Effector memory CD4-positive, alpha-beta T cell (primary cell): ENCODE results near the gene CCS.
"Not testable (repeated sequence)": the region's sequence is repeated elsewhere in the genome, so short reads cannot be mapped to it uniquely, and the experiment has no call there.

Source experiments
- DNase-seq, 3 donors: peaks; one replicate each; pipeline ENCODE4 v3.0.0-alpha.2; 2020
- H3K27ac ChIP-seq: 2 replicates; pipeline ENCODE4 v1.7.0; 2013; ENCODE audit warnings: mild to moderate bottlenecking, low read length, moderate library complexity; ENCODE audit not compliant: insufficient read depth, poor library complexity, severe bottlenecking
- H3K27me3 ChIP-seq: replicated peaks from 2 replicates; pipeline ENCODE4 v1.7.0; 2013; ENCODE audit warnings: mild to moderate bottlenecking, low read length; ENCODE audit not compliant: insufficient read depth, control insufficient read depth, poor library complexity, severe bottlenecking
- H3K36me3 ChIP-seq: 2 replicates; pipeline ENCODE4 v1.7.0; 2013; ENCODE audit warnings: mild to moderate bottlenecking, low read length, moderate library complexity; ENCODE audit not compliant: control insufficient read depth, insufficient read depth
- H3K4me1 ChIP-seq: 2 replicates; pipeline ENCODE4 v1.7.0; 2013; ENCODE audit warnings: low read length, mild to moderate bottlenecking; ENCODE audit not compliant: control insufficient read depth, insufficient read depth, poor library complexity, severe bottlenecking
- H3K4me3 ChIP-seq: 2 replicates; pipeline ENCODE4 v1.7.0; 2013; ENCODE audit warnings: low read length, low read depth, mild to moderate bottlenecking; ENCODE audit not compliant: insufficient read depth, poor library complexity, severe bottlenecking
- H3K9me3 ChIP-seq: 2 replicates; pipeline ENCODE4 v1.7.0; 2013; ENCODE audit warnings: mild to moderate bottlenecking, low read length, moderate library complexity; ENCODE audit not compliant: control insufficient read depth

The CCS gene

DNA sequence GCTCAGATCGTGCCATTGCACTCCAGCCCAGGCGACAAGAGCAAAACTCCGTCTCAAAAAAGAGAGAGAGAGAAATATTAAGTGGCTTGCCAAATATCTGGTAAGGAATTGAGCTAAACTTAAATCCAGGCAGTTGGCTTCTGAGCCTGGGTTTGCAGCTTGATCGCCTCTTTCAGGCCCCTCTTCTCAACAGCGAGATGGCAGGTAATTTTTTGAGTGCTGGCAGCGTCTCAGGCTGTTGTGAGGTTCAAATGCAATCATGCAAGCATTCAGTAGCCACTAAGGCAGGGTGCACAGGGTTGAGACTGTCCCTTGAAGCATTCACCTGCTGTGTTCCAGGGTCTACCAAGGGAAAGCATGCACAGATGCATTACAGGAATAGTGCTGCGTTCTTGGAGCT lies 23.9 kb upstream of the CCS start:
- no peak overlapping the region for H3K27ac ChIP-seq
- DNase-seq: no peak
- H3K36me3 ChIP-seq: no peaks in the 10 kb centered on the region
- H3K4me3 ChIP-seq: no peak overlapping the region
- no peaks in the 10 kb centered on the region for H3K27me3 ChIP-seq
- no peaks in the 10 kb centered on the region for H3K9me3 ChIP-seq
- peaks cover 5% of the 10 kb centered on the region for H3K4me1 ChIP-seq

DNA sequence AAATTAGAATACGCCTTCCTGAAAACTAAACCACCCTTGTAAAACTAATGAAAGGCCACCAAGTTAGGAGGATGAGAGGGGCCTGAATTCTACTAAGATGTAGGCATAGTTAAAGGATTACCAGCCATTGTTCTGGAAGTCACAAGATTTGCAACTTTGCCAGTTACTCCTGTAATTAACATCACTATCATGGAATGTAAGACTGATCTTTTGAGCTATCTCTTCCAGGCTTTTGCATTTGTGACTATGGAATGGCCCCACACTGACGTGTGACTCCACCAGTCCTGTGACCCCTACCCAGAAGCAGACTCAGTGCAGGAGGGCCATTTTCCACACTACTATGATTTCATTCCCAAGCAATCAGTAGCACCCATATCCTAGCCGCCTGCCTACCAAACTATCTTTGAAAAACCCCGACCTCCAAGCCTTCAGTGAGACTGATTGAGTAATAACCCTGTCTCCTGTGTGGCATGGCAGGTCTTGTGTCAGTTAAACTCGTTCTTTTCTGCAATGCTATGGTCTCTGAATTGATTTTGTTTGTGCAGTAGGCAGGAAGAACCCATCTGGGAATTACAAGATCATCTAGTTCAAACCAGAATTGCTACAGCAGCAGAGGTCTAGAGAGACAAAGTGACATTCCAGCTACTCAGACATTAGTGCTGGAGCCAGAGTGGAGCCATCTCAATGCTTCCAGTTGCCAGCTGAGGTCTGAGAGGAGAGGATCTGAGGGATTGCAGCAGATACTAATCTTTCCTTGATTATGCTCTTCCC lies 22.7 kb upstream of the CCS start:
- Histone ChIP-seq H3K27ac (no peak overlapping the region), H3K4me1 (peaks cover 5% of the 10 kb centered on the region), H3K27me3 (no peaks in the 10 kb centered on the region), H3K9me3 (no peaks in the 10 kb centered on the region), H3K36me3 (no peaks in the 10 kb centered on the region), H3K4me3 (no peak overlapping the region)
- no peak for DNase-seq

DNA sequence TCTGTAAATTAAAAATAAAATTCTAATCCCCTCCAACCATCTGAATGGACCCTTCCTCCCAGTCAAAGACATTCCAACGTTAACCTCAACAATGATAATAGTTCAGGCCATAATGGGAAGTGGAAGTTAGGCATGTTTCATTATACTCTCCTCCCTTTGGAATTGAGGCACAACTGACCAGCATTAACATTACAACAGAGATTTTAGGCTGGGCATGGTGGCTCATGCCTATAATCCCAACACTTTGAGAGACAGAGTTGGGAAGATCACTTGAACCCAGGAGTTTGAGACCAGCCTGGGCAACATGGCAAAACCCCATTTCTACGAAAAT lies 22.2 kb upstream of the CCS start:
- Histone ChIP-seq H3K4me3 (no peak overlapping the region), H3K27ac (no peak overlapping the region), H3K9me3 (no peaks in the 10 kb centered on the region), H3K27me3 (no peaks in the 10 kb centered on the region), H3K36me3 (no peaks in the 10 kb centered on the region), H3K4me1 (peaks cover 5% of the 10 kb centered on the region)
- DNase-seq: no peak

DNA sequence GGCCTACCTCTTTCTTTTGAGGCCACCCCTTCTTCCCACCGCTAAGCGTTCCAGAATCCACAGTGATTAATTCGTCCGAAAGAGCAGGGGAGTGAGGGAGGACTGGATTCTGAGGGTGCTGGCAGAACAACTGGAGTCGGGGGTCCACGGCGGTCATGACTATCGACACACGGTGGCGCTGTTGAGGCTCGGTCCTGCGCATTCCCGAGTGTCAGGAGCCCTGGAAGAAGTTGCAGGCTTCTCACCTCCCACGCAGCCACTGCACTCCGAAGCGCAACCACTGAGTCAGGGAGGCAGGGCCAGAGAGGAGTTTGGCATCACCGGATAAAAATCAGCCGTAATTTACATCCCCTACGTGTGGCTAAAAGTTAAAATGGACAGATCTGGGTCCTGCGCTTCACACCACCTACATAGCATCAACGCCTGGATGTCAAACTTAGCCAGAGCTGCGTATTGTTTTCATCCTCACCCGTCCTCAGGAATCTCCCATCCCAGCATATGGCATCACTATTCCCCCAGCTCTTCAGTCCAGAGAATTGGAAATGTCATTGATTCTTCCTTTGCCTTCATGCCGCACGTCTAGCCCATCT lies 13.9 kb upstream of the CCS start:
- Histone ChIP-seq H3K27ac (no peak overlapping the region), H3K4me1 (peaks cover 6% of the 10 kb centered on the region), H3K27me3 (no peaks in the 10 kb centered on the region), H3K9me3 (peaks cover 2% of the 10 kb centered on the region), H3K36me3 (no peaks in the 10 kb centered on the region), H3K4me3 (no peak overlapping the region)
- DNase-seq: peak; percentile 54 to 68 (median 55)

GRCh38 chr11:66580803-66581202 lies 12.2 kb upstream of the CCS start:
- H3K4me1 ChIP-seq: peaks cover 6% of the 10 kb centered on the region
- no peak overlapping the region for H3K27ac ChIP-seq
- no peak overlapping the region for H3K4me3 ChIP-seq
- no peaks in the 10 kb centered on the region for H3K27me3 ChIP-seq
- H3K36me3 ChIP-seq: no peaks in the 10 kb centered on the region
- H3K9me3 ChIP-seq: peaks cover 2% of the 10 kb centered on the region
- no peak for DNase-seq

GRCh38 chr11:66581261-66581660 lies 11.7 kb upstream of the CCS start:
- H3K27ac ChIP-seq: no peak overlapping the region
- no peaks in the 10 kb centered on the region for H3K36me3 ChIP-seq
- no peak for DNase-seq
- no peak overlapping the region for H3K4me3 ChIP-seq
- peaks cover 6% of the 10 kb centered on the region for H3K4me1 ChIP-seq
- H3K27me3 ChIP-seq: no peaks in the 10 kb centered on the region
- H3K9me3 ChIP-seq: peaks cover 2% of the 10 kb centered on the region

DNA sequence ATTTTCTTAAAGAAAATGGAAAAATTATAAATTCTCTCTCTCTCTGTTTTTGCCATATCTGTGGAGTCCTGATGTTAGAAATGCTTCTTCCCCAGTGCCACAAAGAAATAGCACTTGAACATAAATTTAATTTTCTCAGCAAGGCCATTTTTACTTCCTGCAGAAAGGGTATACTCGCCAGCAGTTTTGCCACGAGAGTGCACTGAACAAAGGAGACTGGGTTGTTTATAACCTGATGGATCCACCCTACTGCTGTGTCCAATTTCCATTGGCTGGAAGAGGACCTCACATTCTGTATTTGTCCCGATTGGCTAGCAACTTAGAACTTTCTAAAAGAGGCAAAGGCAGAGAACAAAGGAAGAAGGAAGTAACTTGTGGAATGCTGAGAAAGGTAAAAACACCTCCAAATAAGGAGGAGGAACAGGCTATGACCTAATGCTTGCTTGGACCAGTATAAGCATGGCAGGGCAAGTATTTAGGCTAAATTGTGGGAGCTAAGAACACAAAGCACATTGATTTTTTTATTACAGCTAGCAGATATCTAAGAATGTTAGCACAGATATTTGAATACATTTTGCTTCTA lies 10.3 kb upstream of the CCS start:
- H3K27ac ChIP-seq, H3K4me1 ChIP-seq, H3K9me3 ChIP-seq, H3K4me3 ChIP-seq, H3K36me3 ChIP-seq, DNase-seq, H3K27me3 ChIP-seq: not testable (repeated sequence)

DNA sequence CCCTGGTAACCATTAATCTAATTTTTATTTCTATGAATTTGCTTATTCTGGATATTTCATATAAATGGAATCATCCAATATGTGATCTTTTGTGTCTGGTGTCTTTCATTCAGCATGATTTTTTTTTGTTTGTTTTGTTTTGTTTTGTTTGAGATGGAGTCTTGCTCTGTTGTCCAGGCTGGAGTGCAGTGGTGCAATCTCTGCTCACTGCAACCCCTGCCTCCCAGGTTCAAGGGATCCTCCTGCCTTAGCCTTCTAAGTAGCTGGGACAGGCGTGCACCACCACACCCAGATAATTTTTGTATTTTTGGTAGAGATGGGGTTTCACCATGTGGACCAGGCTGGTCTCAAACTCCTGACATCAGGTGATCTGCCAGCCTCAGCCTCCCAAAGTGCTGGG lies 7.5 kb upstream of the CCS start:
- not testable (repeated sequence) for H3K4me3 ChIP-seq, H3K27ac ChIP-seq, H3K27me3 ChIP-seq, H3K4me1 ChIP-seq, DNase-seq, H3K36me3 ChIP-seq, H3K9me3 ChIP-seq

DNA sequence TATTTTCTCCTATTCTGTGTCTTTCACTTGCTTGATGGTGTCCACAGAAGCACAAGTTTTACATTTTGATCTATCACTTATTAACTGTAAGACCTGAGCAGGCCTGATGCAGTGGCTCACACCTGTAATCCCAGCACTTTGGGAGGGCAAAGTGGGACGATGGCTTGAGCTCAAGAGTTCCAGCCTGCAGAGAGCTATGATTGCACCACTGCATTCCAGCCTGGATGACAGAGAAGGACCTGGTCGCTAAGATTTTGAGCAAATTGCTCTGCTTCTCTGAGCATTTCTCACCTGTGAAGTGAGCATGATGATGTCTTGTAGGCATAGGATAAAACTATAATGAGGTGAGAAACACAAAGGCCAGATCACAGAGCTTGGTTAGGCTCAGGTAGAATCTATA lies 6.8 kb upstream of the CCS start:
- Histone ChIP-seq H3K27me3 (no peaks in the 10 kb centered on the region), H3K9me3 (peaks cover 2% of the 10 kb centered on the region), H3K36me3 (no peaks in the 10 kb centered on the region), H3K4me3 (no peak overlapping the region), H3K4me1 (no peaks in the 10 kb centered on the region), H3K27ac (no peak overlapping the region)
- no peak for DNase-seq

DNA sequence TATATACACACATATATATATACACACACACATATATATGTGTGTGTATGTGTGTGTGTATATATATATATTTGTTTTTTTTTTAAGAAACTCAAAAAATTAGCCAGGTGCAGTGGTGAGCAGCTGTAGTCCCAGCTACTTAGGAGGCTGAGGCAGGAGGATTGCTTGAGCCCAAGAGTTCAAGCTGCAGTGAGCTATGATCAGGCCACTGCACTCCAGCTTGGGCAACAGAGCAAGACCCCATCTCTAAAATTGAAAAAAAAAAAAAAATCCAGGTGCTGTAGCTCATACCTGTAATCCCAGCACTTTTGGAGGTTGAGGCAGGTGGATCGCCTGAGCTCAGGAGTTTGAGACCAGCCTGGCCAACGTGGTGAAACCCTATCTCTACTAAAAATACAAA lies 3.7 kb upstream of the CCS start:
- H3K36me3 ChIP-seq, H3K4me3 ChIP-seq, DNase-seq, H3K27me3 ChIP-seq, H3K9me3 ChIP-seq, H3K27ac ChIP-seq: not testable (repeated sequence)
- peaks cover 11% of the 10 kb centered on the region for H3K4me1 ChIP-seq
